Measurements from ENCODE around the gene LENEP. TPM values are rescaled to one million over a fixed set of nuclear protein-coding genes. Genes with fewer than 3 reads are reported as not detected.

LENEP gene
- total RNA-seq, 1 experiment from 2014 or later = 0.50 TPM

DNA sequence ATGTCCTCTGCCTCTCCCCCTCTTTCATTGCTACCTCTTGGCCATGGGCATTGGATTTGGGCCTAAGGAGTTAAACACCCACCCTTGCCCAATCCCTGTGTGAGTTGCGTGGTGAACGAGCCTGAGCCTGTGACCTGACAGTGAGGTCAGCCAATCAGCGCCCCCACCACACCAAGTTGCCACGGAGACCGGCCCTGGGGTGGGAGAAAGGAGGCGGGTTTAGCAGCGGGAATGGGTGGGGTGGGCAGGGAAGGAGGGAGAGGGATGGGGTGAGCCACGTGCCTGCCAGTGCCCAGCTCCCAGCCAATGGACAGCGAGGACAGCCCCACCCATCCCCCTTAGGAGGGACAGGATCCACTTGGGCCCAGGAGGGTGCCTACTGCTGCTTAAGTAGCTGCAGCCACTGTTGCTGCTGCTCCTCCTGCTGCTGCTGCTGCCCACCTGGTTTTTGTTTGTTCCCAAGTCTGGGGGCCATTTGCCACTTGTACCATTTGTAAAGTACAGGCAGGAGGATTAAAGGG, 18.7 kb downstream of the LENEP start:
- CTCF ChIA-PET = interaction anchor here (1.1 kb wide), 1 partner anchor 10 kb away, joined by 4 read pairs; the partner anchor contains the start of gene ZBTB7B
- Mint-ChIP-seq H3K9me3 (ENCODE audit: unreplicated experiment) (no peaks in the 10 kb centered on the region), H3K27ac (ENCODE audit: unreplicated experiment) (no peak overlapping the region)

DNA sequence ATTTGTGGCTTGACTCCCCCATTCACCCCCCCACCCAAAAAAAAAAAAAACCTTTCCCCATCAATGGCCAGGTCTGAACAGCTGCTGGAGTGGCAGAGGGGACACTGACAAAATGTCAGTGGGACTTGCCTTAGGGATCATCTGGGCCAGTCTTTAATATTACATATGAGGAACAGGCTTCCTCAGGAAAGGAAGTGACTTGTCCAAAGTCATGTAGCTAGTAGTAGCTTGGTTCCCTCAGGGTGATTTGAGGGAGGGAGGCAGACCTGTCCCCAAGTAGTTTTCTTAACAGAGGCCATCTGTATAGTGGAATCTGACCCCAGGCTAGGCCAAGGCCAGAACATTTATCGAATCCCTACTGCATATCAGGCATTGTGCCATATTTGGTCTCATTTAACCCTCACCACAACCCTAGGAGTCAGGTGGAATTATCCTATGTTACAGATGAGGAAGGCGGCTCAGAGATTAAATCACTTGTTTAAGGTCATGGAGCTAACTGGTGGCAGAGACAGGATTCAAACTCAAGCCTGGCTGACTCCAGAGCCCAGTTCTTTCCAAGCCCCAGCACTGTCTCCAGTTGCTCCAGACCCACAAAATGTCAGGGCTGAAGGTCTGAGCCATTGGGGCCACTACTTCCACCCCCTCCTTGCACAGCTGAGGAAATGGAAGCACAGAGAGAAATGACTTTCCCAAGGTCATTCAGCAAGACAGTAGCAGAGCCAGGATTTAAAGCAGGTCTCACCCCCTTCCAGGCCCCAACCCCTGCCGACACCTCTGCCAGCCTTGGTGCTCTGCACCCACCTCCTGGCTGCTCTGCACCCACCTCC, 19.6 kb downstream of the LENEP start:
- Histone ChIP-seq H3K27me3 (replicated peaks; ENCODE audit: control insufficient read depth, insufficient read depth, low read length) (no peaks in the 10 kb centered on the region), H3K9me3 (no peaks in the 10 kb centered on the region), H3K4me3 (ENCODE audit: low read depth, low read length) (no peak overlapping the region), H3K4me1 (peaks cover 39% of the 10 kb centered on the region), H3K36me3 (ENCODE audit: control insufficient read depth, insufficient read depth, low read length) (peaks cover 1% of the 10 kb centered on the region)
- Mint-ChIP-seq H3K36me3 (ENCODE audit: insufficient read depth, unreplicated experiment) (peaks cover 51% of the 10 kb centered on the region), H3K27ac (ENCODE audit: unreplicated experiment) (no peak overlapping the region), H3K27me3 (ENCODE audit: insufficient read depth, unreplicated experiment) (no peaks in the 10 kb centered on the region), H3K4me1 (ENCODE audit: low read depth, unreplicated experiment) (peaks cover 21% of the 10 kb centered on the region), H3K4me3 (ENCODE audit: unreplicated experiment) (no peak overlapping the region), H3K9me3 (ENCODE audit: unreplicated experiment) (no peaks in the 10 kb centered on the region)
- CTCF ChIA-PET = interaction anchor here (1.1 kb wide), 1 partner anchor 11 kb away, joined by 4 read pairs; the partner anchor contains the start of gene ZBTB7B
- TF ChIP-seq, protein P1, sequence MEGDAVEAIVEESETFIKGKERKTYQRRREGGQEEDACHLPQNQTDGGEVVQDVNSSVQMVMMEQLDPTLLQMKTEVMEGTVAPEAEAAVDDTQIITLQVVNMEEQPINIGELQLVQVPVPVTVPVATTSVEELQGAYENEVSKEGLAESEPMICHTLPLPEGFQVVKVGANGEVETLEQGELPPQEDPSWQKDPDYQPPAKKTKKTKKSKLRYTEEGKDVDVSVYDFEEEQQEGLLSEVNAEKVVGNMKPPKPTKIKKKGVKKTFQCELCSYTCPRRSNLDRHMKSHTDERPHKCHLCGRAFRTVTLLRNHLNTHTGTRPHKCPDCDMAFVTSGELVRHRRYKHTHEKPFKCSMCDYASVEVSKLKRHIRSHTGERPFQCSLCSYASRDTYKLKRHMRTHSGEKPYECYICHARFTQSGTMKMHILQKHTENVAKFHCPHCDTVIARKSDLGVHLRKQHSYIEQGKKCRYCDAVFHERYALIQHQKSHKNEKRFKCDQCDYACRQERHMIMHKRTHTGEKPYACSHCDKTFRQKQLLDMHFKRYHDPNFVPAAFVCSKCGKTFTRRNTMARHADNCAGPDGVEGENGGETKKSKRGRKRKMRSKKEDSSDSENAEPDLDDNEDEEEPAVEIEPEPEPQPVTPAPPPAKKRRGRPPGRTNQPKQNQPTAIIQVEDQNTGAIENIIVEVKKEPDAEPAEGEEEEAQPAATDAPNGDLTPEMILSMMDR (IDR thresholded peaks at IDR 0.05; ENCODE audit: insufficient read depth in 1 of 2, low read depth in 1 of 2, low read length in 1 of 2, severe bottlenecking in 1 of 2, unreplicated experiment in 1 of 2) = no peak
- no TSS peak for BruUV-seq (replicated peaks)
- intact Hi-C loops (cut with micrococcal nuclease; ENCODE audit: unreplicated experiment) = no loop called here
- no peak for DNase-seq
- POLR2A ChIA-PET = no interaction called here

More for the DNA sequence above, 18.7 kb downstream of the LENEP start:
- Histone ChIP-seq H3K27me3 (replicated peaks; ENCODE audit: control insufficient read depth, insufficient read depth, low read length) (no peaks in the 10 kb centered on the region), H3K9me3 (no peaks in the 10 kb centered on the region), H3K36me3 (ENCODE audit: control insufficient read depth, insufficient read depth, low read length) (peaks cover 1% of the 10 kb centered on the region), H3K4me3 (ENCODE audit: low read depth, low read length) (no peak overlapping the region), H3K4me1 (peaks cover 42% of the 10 kb centered on the region)
- no TSS peak for BruUV-seq (replicated peaks)
- no peak for DNase-seq
- H3K4me3 Mint-ChIP-seq (ENCODE audit: unreplicated experiment) = no peak overlapping the region
- peaks cover 43% of the 10 kb centered on the region for H3K36me3 Mint-ChIP-seq (ENCODE audit: insufficient read depth, unreplicated experiment)
- TF ChIP-seq, protein P1 (IDR thresholded peaks at IDR 0.05; ENCODE audit: insufficient read depth in 1 of 2, low read depth in 1 of 2, low read length in 1 of 2, severe bottlenecking in 1 of 2, unreplicated experiment in 1 of 2) = no peak
- no peaks in the 10 kb centered on the region for H3K27me3 Mint-ChIP-seq (ENCODE audit: insufficient read depth, unreplicated experiment)
- H3K4me1 Mint-ChIP-seq (ENCODE audit: low read depth, unreplicated experiment) = peaks cover 21% of the 10 kb centered on the region
- POLR2A ChIA-PET = no interaction called here
- intact Hi-C loops (cut with micrococcal nuclease; ENCODE audit: unreplicated experiment) = no loop called here

DNA sequence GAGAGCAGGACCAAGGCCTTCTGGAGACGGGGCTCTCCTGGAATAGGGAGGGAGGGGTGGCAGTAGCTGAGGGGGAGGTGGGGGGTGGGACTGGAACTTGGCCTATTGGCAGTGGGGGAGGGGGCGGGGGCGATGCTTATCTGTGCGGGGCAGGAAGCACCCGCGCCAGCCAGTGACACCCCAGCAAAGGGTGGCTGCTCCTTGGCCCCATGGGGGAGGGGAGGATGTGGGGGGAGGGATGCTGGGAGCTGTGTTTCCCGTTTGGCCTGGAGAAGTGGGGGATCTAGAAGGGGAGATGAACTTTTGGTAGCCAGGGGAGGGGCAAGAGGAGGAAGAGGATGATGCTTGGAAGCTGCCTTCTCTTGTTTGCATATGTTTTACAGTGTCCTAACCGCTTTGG, 20.2 kb downstream of the LENEP start:
- Histone ChIP-seq H3K4me3 (ENCODE audit: low read depth, low read length) (no peak overlapping the region), H3K9me3 (no peaks in the 10 kb centered on the region), H3K36me3 (ENCODE audit: control insufficient read depth, insufficient read depth, low read length) (peaks cover 1% of the 10 kb centered on the region), H3K4me1 (peaks cover 34% of the 10 kb centered on the region), H3K27me3 (replicated peaks; ENCODE audit: control insufficient read depth, insufficient read depth, low read length) (no peaks in the 10 kb centered on the region)
- intact Hi-C loops (cut with micrococcal nuclease; ENCODE audit: unreplicated experiment) = no loop called here
- Mint-ChIP-seq H3K4me1 (ENCODE audit: low read depth, unreplicated experiment) (peaks cover 23% of the 10 kb centered on the region), H3K9me3 (ENCODE audit: unreplicated experiment) (no peaks in the 10 kb centered on the region), H3K4me3 (ENCODE audit: unreplicated experiment) (no peak overlapping the region), H3K27me3 (ENCODE audit: insufficient read depth, unreplicated experiment) (no peaks in the 10 kb centered on the region), H3K27ac (ENCODE audit: unreplicated experiment) (no peak overlapping the region), H3K36me3 (ENCODE audit: insufficient read depth, unreplicated experiment) (peaks cover 54% of the 10 kb centered on the region)
- no TSS peak for BruUV-seq (replicated peaks)
- no peak for DNase-seq
- TF ChIP-seq, protein P1 (IDR thresholded peaks at IDR 0.05; ENCODE audit: insufficient read depth in 1 of 2, low read depth in 1 of 2, low read length in 1 of 2, severe bottlenecking in 1 of 2, unreplicated experiment in 1 of 2) = no peak
- POLR2A ChIA-PET = no interaction called here
- CTCF ChIA-PET = no interaction called here

All from Caco-2 (cell line).